Measurements from ENCODE around the gene DPP6. TPM values are rescaled to one million over a fixed set of nuclear protein-coding genes. Genes with fewer than 3 reads are reported as not detected.

The DPP6 gene
- total and polyA plus RNA-seq, 9 of the 15 experiments (the other 6 are each of a cell fraction or from before 2014, with no cell fraction given): not detected

GRCh38 chr7:154892459-154892858, 840.3 kb downstream of the DPP6 start (continued):
- TF ChIP-seq YY1 (IDR thresholded peaks at IDR 0.05; ENCODE audit: borderline replicate concordance in 1 of 3, control insufficient read depth in 1 of 3, extremely low read depth in 1 of 3, insufficient read depth in 3 of 3, insufficient read length in 1 of 3, insufficient replicate concordance in 2 of 3, low read depth in 1 of 3, low read length in 2 of 3) (peak in 2 of 3 experiments; percentile 14 to 54), POLR2B (IDR thresholded peaks at IDR 0.05; ENCODE audit: low read depth, partially characterized antibody) (no peak), WHSC1 (IDR thresholded peaks at IDR 0.05; ENCODE audit: low read length) (no peak), NFIC (IDR thresholded peaks at IDR 0.05) (no peak), BACH1 (tag; IDR thresholded peaks at IDR 0.05) (no peak), SP1 (CRISPR knock-in tag; IDR thresholded peaks at IDR 0.05) (no peak), ZNF354B (CRISPR knock-in tag; IDR thresholded peaks at IDR 0.05) (no peak), ARNT (IDR thresholded peaks at IDR 0.05) (no peak), PTBP1 (IDR thresholded peaks at IDR 0.05; ENCODE audit: low read depth, low read length) (no peak), SNRNP70 (optimal IDR thresholded peaks at IDR 0.05; ENCODE audit: low read depth, low read length) (no peak), HMG20A (CRISPR knock-in tag; conservative IDR thresholded peaks at IDR 0.05) (no peak), MCM7 (IDR thresholded peaks at IDR 0.05) (no peak)

GRCh38 chr7:154896076-154896475, 843.9 kb downstream of the DPP6 start:
- no TSS peak for BruUV-seq (replicated peaks)
- TF ChIP-seq ELK1 (CRISPR knock-in tag; IDR thresholded peaks at IDR 0.05) (no peak), FOXP4 (CRISPR knock-in tag; IDR thresholded peaks at IDR 0.05; ENCODE audit: borderline replicate concordance) (no peak), JUNB (CRISPR knock-in tag; conservative IDR thresholded peaks at IDR 0.05) (no peak), ERF (CRISPR knock-in tag; IDR thresholded peaks at IDR 0.05) (no peak), TCFL5 (CRISPR knock-in tag; conservative IDR thresholded peaks at IDR 0.05) (no peak), DACH1 (IDR thresholded peaks at IDR 0.05; ENCODE audit: partially characterized antibody) (no peak), SETDB1 (IDR thresholded peaks at IDR 0.05; ENCODE audit: low read length) (no peak), FUS (optimal IDR thresholded peaks at IDR 0.05; ENCODE audit: low read depth, low read length) (no peak), SMARCA4 (IDR thresholded peaks at IDR 0.05) (no peak), NFE2L1 (tag; IDR thresholded peaks at IDR 0.05; ENCODE audit: borderline replicate concordance, low read depth) (no peak), MTA1 (IDR thresholded peaks at IDR 0.05; ENCODE audit: borderline replicate concordance) (no peak)

More at GRCh38 chr7:154896076-154896475, 843.9 kb downstream of the DPP6 start:
- Histone ChIP-seq H4K20me1 (replicated peaks; ENCODE audit: control insufficient read depth, insufficient read depth, low read length) (0 out of 2 replicates have a peak, but pooled peaks cover 7% of the 10 kb centered on the region), H3K36me3 (ENCODE audit: control insufficient read depth, insufficient read depth, low read length) (no peaks in the 10 kb centered on the region), H3K27ac (ENCODE audit: extremely low read depth, low read depth, low read length) (no peak overlapping the region), H3K4me2 (ENCODE audit: insufficient read depth, low read length) (no peak overlapping the region), H3K9ac (ENCODE audit: insufficient read depth in 1 of 2, low read depth in 2 of 2, low read length in 2 of 2) (no peak overlapping the region), H3K4me3 (no peak overlapping the region), H3K27me3 (ENCODE audit: control insufficient read depth in 2 of 2, insufficient read depth in 2 of 2, low read length in 2 of 2) (peaks cover 63 to 92% of the 10 kb centered on the region in 2 experiments), H3K79me2 (ENCODE audit: control insufficient read depth, insufficient read depth, low read length) (no peaks in the 10 kb centered on the region), H2AFZ (ENCODE audit: low read depth, low read length) (no peak overlapping the region), H3K4me1 (replicated peaks in 1 of 2; ENCODE audit: control insufficient read depth in 2 of 2, insufficient read depth in 2 of 2, low read length in 2 of 2) (peaks cover 2 to 5% of the 10 kb centered on the region in 2 experiments; a peak in 1 of 5 replicates), H3K9me1 (ENCODE audit: control insufficient read depth, insufficient read depth, low read length) (no peaks in the 10 kb centered on the region), H3K9me3 (replicated peaks; ENCODE audit: control insufficient read depth, insufficient read depth, low read depth, low read length) (no peaks in the 10 kb centered on the region)
- no peak for FAIRE-seq
- ChIA-PET POLR2A (interaction anchor here (0.8 kb wide), 1 partner anchor 16 kb away, joined by 3 read pairs; no protein-coding TSS in a partner anchor), CTCF (ENCODE audit: low intra/inter-chr PET ratio) (no interaction called here)
- WGBS (ENCODE audit: insufficient coverage, low coverage, missing lambda C conversion rate): 1% methylated on average over 11 of the region's 11 CpGs
- no peak for DNase-seq (ENCODE audit: extremely low read depth in 1 of 4, low spot score in 3 of 4)
- intact Hi-C loops (cut with micrococcal nuclease): no loop called here
- in situ Hi-C loops (cut with MboI): no loop called here
- no peak for ATAC-seq
